Measurements from ENCODE around the gene LPCAT3.

Gene LPCAT3

GRCh38 chr12:7061138-7061537 is 42.9 kb upstream of the LPCAT3 start:
- H3K4me1 ChIP-seq (ENCODE audit: insufficient read depth, low read length, poor library complexity, severe bottlenecking): no peaks in the 10 kb centered on the region
- H3F3A ChIP-seq (ENCODE audit: low read depth): no peaks in the 10 kb centered on the region
- H4K20me1 ChIP-seq (ENCODE audit: insufficient read depth, low read length, poor library complexity, severe bottlenecking): no peaks in the 10 kb centered on the region
- TF ChIP-seq EZH2phosphoT487 (IDR thresholded peaks at IDR 0.05; ENCODE audit: borderline replicate concordance): no peak
- TF ChIP-seq, protein P1, sequence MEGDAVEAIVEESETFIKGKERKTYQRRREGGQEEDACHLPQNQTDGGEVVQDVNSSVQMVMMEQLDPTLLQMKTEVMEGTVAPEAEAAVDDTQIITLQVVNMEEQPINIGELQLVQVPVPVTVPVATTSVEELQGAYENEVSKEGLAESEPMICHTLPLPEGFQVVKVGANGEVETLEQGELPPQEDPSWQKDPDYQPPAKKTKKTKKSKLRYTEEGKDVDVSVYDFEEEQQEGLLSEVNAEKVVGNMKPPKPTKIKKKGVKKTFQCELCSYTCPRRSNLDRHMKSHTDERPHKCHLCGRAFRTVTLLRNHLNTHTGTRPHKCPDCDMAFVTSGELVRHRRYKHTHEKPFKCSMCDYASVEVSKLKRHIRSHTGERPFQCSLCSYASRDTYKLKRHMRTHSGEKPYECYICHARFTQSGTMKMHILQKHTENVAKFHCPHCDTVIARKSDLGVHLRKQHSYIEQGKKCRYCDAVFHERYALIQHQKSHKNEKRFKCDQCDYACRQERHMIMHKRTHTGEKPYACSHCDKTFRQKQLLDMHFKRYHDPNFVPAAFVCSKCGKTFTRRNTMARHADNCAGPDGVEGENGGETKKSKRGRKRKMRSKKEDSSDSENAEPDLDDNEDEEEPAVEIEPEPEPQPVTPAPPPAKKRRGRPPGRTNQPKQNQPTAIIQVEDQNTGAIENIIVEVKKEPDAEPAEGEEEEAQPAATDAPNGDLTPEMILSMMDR (conservative IDR thresholded peaks at IDR 0.05; ENCODE audit: low read length): no peak
- H3K9me2 ChIP-seq (replicated peaks; ENCODE audit: low read depth, low read length): no peaks in the 10 kb centered on the region
- no peaks in the 10 kb centered on the region for H3K79me2 ChIP-seq (ENCODE audit: insufficient read depth, low read length)
- H2AFZ ChIP-seq (ENCODE audit: low read length): no peak overlapping the region; the same call in 1 of the 2 replicates
- no peak overlapping the region for H3K4me2 ChIP-seq (ENCODE audit: low read depth, low read length, poor library complexity, severe bottlenecking)
- no peaks in the 10 kb centered on the region for H3K36me3 ChIP-seq (ENCODE audit: insufficient read depth, low read length)
- no peak overlapping the region for H3K4me3 ChIP-seq (ENCODE audit: low read length, poor library complexity, severe bottlenecking)
- no peaks in the 10 kb centered on the region for H3K27me3 ChIP-seq (ENCODE audit: insufficient read depth, low read length, poor library complexity, severe bottlenecking)
- no peaks in the 10 kb centered on the region for H3K9me3 ChIP-seq (ENCODE audit: insufficient read depth, low read depth, low read length)
- H3K9ac ChIP-seq (ENCODE audit: low read depth, low read length, poor library complexity, severe bottlenecking): no peak overlapping the region

- Histone ChIP-seq H3K79me2 (ENCODE audit: insufficient read depth, low read length) (no peaks in the 10 kb centered on the region), H3F3A (ENCODE audit: low read depth) (no peaks in the 10 kb centered on the region), H3K9me2 (replicated peaks; ENCODE audit: low read depth, low read length) (no peaks in the 10 kb centered on the region), H3K4me1 (ENCODE audit: insufficient read depth, low read length, poor library complexity, severe bottlenecking) (no peaks in the 10 kb centered on the region), H3K36me3 (ENCODE audit: insufficient read depth, low read length) (no peaks in the 10 kb centered on the region), H4K20me1 (ENCODE audit: insufficient read depth, low read length, poor library complexity, severe bottlenecking) (no peaks in the 10 kb centered on the region), H2AFZ (ENCODE audit: low read length) (no peak within 1 kb of the TSS; the same call in 1 of the 2 replicates), H3K4me2 (ENCODE audit: low read depth, low read length, poor library complexity, severe bottlenecking) (no peak within 1 kb of the TSS), H3K4me3 (ENCODE audit: low read length, poor library complexity, severe bottlenecking) (no peak within 1 kb of the TSS), H3K27me3 (ENCODE audit: insufficient read depth, low read length, poor library complexity, severe bottlenecking) (no peaks in the 10 kb centered on the region), H3K9me3 (ENCODE audit: insufficient read depth, low read depth, low read length) (no peaks in the 10 kb centered on the region), H3K9ac (ENCODE audit: low read depth, low read length, poor library complexity, severe bottlenecking) (no peak within 1 kb of the TSS)
- no peak for TF ChIP-seq EZH2phosphoT487 (IDR thresholded peaks at IDR 0.05; ENCODE audit: borderline replicate concordance)
- TF ChIP-seq, protein P1 (conservative IDR thresholded peaks at IDR 0.05; ENCODE audit: low read length): no peak
These were observed 42.2 kb upstream of the LPCAT3 start, which contains the start of gene C1S for GRCh38 chr12:7060353-7060954. C1S (plus strand) TSS chr12:7060718; CDS start chr12:7061913, 1,195 bp downstream.

DNA sequence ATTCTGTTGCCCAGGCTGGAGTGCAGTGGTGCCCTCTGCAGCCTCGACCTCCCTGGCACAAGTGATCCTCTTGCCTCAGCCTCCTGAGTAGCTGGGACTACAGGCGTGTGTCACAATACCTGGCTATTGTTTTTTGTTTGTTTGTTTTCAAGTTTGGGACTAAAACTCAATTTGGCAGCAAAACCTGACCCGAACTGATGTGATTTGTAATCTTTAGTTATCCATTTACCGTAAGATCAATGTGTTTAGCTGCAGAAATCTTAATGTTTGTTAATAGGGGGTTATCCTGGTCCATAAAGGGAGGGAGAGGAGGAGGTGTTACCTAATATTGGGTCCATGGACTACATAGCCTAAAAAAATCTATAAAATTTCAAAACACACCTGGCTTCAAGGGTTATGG is 41.5 kb upstream of the LPCAT3 start:
- H3K4me2 ChIP-seq (ENCODE audit: low read depth, low read length, poor library complexity, severe bottlenecking): no peak overlapping the region
- H3K4me1 ChIP-seq (ENCODE audit: insufficient read depth, low read length, poor library complexity, severe bottlenecking): no peaks in the 10 kb centered on the region
- no peaks in the 10 kb centered on the region for H3K36me3 ChIP-seq (ENCODE audit: insufficient read depth, low read length)
- no peaks in the 10 kb centered on the region for H3K9me3 ChIP-seq (ENCODE audit: insufficient read depth, low read depth, low read length)
- no peak overlapping the region for H2AFZ ChIP-seq (ENCODE audit: low read length)
- no peaks in the 10 kb centered on the region for H3K9me2 ChIP-seq (replicated peaks; ENCODE audit: low read depth, low read length)
- no peaks in the 10 kb centered on the region for H4K20me1 ChIP-seq (ENCODE audit: insufficient read depth, low read length, poor library complexity, severe bottlenecking)
- no peaks in the 10 kb centered on the region for H3F3A ChIP-seq (ENCODE audit: low read depth)
- no peaks in the 10 kb centered on the region for H3K79me2 ChIP-seq (ENCODE audit: insufficient read depth, low read length)
- no peak overlapping the region for H3K9ac ChIP-seq (ENCODE audit: low read depth, low read length, poor library complexity, severe bottlenecking)
- no peaks in the 10 kb centered on the region for H3K27me3 ChIP-seq (ENCODE audit: insufficient read depth, low read length, poor library complexity, severe bottlenecking)
- TF ChIP-seq, protein P1 (conservative IDR thresholded peaks at IDR 0.05; ENCODE audit: low read length): no peak
- no peak for TF ChIP-seq EZH2phosphoT487 (IDR thresholded peaks at IDR 0.05; ENCODE audit: borderline replicate concordance)
- H3K4me3 ChIP-seq (ENCODE audit: low read length, poor library complexity, severe bottlenecking): no peak overlapping the region
